ENCODE data around the gene AP2A2. TPM values are rescaled to one million over a fixed set of nuclear protein-coding genes. Genes with fewer than 3 reads are reported as not detected.

The AP2A2 gene
- total RNA-seq, 1 donor from 2014 or later, result 63.2 TPM

DNA sequence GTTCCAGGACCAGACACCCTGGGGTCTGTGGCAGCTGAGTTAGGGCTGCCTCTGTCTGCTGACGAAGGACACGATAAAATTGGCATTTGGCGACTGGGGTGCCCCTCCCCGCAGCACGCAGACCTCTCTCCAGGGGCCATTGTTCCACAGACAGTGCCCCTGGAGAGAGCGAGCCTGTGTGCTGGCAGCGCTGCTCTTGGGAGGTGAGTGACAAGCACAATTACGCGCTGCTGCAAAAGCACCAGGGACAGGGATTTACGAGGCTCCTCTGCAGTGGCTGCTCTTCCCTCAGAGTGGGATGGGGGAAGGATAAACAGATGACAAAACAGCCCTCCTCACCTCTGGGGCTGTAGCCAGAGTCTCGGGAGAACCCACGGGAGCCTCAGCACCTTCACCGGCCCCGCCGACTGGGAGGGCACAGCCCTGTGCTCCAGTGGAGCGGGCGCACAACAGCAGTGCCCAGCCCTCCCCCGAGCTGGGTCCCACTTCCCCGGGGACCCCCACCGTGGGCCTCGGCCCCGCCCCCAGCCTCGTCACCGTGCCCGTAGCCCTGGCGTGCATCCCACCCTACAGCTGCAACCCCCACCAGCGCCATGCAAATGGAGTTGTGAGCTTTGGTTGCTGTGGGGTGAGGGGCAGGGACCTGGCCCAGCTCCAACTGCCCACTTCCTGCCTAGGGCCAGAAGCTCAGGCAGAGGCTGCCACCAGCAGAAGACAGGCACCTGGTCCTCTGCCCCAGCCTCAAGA lies 34.7 kb upstream of the AP2A2 start:
- no peak overlapping the region for H3K27ac Mint-ChIP-seq
- no peaks in the 10 kb centered on the region for H3K4me1 Mint-ChIP-seq (ENCODE audit: low read depth)
- no peaks in the 10 kb centered on the region for H3K9me3 Mint-ChIP-seq
- peaks cover 10% of the 10 kb centered on the region for H3K36me3 Mint-ChIP-seq (ENCODE audit: low read depth)
- no peaks in the 10 kb centered on the region for H3K27me3 Mint-ChIP-seq (ENCODE audit: low read depth)
- DNase-seq (ENCODE audit: low spot score), result no peak
- intact Hi-C loops (cut with micrococcal nuclease), result no loop called here
- no peak overlapping the region for H3K4me3 Mint-ChIP-seq (ENCODE audit: low read depth)

DNA sequence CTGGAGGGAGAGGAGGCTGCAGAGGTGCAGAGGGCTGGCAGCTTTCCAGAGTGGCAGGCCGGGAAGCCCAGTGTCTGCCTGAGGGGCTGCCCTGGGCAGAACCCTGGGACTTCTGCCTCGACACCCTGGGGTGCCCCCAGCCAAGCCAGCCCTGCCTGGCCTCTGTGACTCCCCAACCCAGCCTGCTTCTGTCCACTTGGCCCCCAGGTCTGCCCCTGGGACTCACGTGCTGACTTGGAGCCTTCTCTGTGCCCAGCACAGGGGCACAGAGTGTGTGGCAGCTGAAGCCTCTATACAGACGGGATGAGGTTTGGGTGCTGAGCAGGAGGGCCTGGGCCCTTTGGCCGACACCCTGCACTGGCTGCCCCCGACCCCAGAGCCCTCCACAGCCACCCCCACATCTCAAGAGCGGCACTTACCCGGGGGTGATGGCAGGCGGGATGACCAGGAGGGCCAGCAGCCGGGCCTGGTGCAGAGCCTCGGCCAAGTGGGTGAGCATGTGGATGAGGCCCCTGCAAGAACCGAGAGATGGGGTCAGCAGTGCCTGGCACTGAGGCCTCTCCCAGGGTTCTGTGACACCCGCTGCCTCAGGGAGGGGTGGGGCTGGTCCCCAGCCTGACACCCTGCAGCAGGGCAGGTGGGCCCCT lies 32.5 kb upstream of the AP2A2 start:
- intact Hi-C loops (cut with micrococcal nuclease), result no loop called here
- no peaks in the 10 kb centered on the region for H3K9me3 Mint-ChIP-seq
- H3K4me1 Mint-ChIP-seq (ENCODE audit: low read depth), result no peaks in the 10 kb centered on the region
- H3K27ac Mint-ChIP-seq, result no peak overlapping the region
- no peak for DNase-seq (ENCODE audit: low spot score)
- no peak overlapping the region for H3K4me3 Mint-ChIP-seq (ENCODE audit: low read depth)
- no peaks in the 10 kb centered on the region for H3K36me3 Mint-ChIP-seq (ENCODE audit: low read depth)
- no peaks in the 10 kb centered on the region for H3K27me3 Mint-ChIP-seq (ENCODE audit: low read depth)

GRCh38 chr11:894575-895201 lies 31.0 kb upstream of the AP2A2 start:
- H3K36me3 Mint-ChIP-seq (ENCODE audit: low read depth), result peaks cover 3% of the 10 kb centered on the region
- no peak for DNase-seq (ENCODE audit: low spot score)
- no peak overlapping the region for H3K27ac Mint-ChIP-seq
- H3K4me1 Mint-ChIP-seq (ENCODE audit: low read depth), result no peaks in the 10 kb centered on the region
- H3K27me3 Mint-ChIP-seq (ENCODE audit: low read depth), result no peaks in the 10 kb centered on the region
- intact Hi-C loops (cut with micrococcal nuclease), result no loop called here
- no peak overlapping the region for H3K4me3 Mint-ChIP-seq (ENCODE audit: low read depth)
- H3K9me3 Mint-ChIP-seq, result no peaks in the 10 kb centered on the region

DNA sequence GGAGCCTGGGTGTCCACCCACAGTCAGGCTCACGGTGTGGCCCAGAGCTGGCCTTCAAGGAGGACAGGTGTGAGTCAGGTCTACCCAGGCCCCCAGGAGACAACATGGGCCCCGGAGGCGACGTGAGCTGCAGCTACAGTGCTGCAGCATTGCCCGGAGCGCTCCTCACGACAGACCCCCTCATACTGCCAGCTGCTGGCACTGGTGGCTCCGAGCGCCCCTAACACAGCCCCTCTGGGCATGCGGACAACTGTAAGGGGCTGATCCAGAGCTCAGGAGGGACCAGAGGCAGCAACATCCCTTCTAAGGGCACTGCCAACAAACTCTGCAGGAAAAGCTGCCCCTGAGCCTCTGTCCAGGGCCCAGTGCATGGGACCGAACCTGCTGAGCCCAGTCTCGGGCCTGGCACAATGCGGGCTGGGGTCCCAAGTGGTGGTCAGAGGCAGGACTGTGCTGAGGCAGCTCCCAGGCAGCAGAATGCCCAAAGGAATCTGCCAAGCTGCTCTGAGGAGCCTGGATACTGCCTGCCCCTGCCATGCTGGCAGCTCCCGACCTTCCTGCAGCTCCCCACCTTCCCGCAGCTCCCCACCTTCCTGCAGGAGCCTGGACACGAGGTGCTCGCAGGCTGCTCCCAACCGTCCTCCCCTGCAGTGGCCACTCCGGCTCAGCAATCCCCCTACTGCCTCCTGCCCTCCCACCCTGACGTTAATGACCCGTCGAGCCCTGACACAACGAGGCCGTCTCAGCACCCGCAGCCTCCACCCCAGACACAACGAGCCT lies 30.1 kb upstream of the AP2A2 start:
- Mint-ChIP-seq H3K27ac (no peak overlapping the region), H3K4me1 (ENCODE audit: low read depth) (no peaks in the 10 kb centered on the region), H3K36me3 (ENCODE audit: low read depth) (peaks cover 6% of the 10 kb centered on the region), H3K4me3 (ENCODE audit: low read depth) (no peak overlapping the region), H3K27me3 (ENCODE audit: low read depth) (no peaks in the 10 kb centered on the region), H3K9me3 (no peaks in the 10 kb centered on the region)
- intact Hi-C loops (cut with micrococcal nuclease), result no loop called here
- DNase-seq (ENCODE audit: low spot score), result no peak

DNA sequence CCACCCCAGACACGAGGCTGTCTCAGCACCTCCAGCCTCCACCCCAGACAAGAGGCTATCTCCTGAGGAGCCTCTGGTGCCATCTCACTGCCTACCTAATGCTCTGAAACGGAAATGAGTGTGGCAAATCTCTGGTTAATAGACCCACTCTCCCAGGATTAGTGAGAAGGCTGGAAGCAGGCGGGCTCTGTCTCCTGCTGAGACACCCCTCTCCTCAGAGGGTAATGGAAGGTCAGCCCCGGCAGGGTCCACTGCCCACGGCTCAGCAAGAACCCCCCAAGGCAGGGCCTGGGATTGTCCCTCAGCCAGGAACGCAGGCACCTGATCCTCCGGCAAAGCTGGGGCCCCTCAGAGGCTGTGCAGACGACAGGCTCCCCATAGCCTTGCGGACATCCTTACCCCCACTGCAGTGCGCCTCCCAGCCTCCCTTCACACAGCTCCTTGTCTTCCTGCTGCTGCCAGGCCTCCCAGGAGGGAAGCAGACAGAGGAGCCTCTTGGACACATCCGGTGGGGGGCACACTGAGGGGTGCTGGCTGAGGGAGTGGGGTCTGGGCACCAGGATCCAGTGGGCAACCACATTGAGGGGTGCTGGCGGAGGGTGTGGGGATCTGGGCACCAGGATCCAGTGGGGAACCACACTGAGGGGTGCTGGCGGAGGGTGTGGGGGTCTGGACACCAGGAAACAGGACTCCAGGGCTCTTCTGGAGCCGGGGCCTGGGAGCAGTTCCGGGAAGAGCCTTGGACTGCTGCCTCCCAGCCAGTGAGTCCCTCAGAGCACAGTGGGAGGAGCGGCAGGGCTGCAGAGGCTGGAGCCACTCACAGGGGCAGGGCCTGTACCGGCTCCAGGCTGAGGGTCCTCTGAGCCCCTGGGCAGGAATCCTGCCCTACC lies 28.2 kb upstream of the AP2A2 start:
- no peak for DNase-seq (ENCODE audit: low spot score)
- Mint-ChIP-seq H3K27ac (no peak overlapping the region), H3K4me3 (ENCODE audit: low read depth) (no peak overlapping the region), H3K4me1 (ENCODE audit: low read depth) (no peaks in the 10 kb centered on the region), H3K27me3 (ENCODE audit: low read depth) (no peaks in the 10 kb centered on the region), H3K9me3 (no peaks in the 10 kb centered on the region), H3K36me3 (ENCODE audit: low read depth) (peaks cover 13% of the 10 kb centered on the region)
- intact Hi-C loops (cut with micrococcal nuclease), result no loop called here

GRCh38 chr11:898143-898511 lies 27.5 kb upstream of the AP2A2 start:
- DNase-seq (ENCODE audit: low spot score), result no peak
- Mint-ChIP-seq H3K9me3 (no peaks in the 10 kb centered on the region), H3K27me3 (ENCODE audit: low read depth) (no peaks in the 10 kb centered on the region), H3K4me1 (ENCODE audit: low read depth) (no peaks in the 10 kb centered on the region), H3K36me3 (ENCODE audit: low read depth) (peaks cover 19% of the 10 kb centered on the region), H3K4me3 (ENCODE audit: low read depth) (no peak overlapping the region), H3K27ac (no peak overlapping the region)
- intact Hi-C loops (cut with micrococcal nuclease), result no loop called here

DNA sequence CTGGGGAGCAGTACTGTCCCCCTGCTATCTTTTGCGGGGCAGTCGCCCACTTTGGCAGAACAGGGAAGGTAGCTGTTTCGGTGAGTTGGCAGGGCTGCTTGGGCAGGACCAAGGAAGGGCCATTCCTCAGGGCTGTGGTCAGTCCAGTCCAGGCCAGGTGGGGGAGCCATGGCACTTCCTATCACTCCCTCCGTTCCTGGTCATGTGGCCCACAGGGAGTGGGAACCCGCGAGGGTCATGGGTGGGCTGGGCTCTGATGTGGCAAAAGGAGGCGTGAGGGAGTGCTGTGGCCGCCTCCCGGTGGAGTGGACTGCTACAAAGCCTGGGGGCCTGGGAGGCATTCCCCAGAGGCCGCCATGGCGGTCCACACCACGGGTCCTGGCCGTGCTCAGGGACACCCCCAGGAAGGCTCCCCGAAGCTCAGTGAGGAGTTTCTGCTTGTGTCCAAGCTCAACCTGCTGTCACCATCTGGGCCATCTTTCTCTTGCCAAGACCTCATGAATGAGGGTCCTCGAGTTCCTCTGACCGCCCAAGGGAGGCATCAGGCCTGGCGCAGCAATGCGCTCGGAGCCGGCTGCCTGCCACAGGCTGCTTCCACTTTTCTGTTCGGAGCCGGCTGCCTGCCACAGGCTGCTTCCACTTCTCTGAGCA lies 27.0 kb upstream of the AP2A2 start:
- Mint-ChIP-seq H3K36me3 (ENCODE audit: low read depth) (peaks cover 22% of the 10 kb centered on the region), H3K27ac (no peak overlapping the region), H3K9me3 (no peaks in the 10 kb centered on the region), H3K27me3 (ENCODE audit: low read depth) (no peaks in the 10 kb centered on the region), H3K4me1 (ENCODE audit: low read depth) (no peaks in the 10 kb centered on the region), H3K4me3 (ENCODE audit: low read depth) (no peak overlapping the region)
- intact Hi-C loops (cut with micrococcal nuclease), result no loop called here
- no peak for DNase-seq (ENCODE audit: low spot score)

DNA sequence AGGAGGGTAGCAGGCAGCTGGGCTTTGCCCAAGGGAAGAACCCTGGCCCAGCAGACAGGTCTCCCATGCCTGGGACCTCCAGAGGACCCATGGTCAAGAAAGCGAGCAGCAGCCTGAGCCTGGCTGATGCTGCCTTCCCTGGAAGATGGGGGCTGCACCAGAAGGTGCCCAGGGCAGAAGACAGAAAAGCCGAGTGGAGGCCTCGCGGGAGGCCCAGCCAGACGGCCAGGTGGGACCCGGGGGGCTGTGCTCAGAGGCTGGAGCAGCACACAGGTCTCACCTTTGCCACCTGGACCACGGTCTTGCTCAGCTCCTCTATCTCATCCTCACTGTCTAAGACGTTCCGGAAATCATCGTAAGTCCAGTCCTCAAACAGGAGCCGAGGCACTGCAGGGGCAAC lies 25.9 kb upstream of the AP2A2 start:
- intact Hi-C loops (cut with micrococcal nuclease), result no loop called here
- H3K4me1 Mint-ChIP-seq (ENCODE audit: low read depth), result no peaks in the 10 kb centered on the region
- H3K27me3 Mint-ChIP-seq (ENCODE audit: low read depth), result no peaks in the 10 kb centered on the region
- no peaks in the 10 kb centered on the region for H3K9me3 Mint-ChIP-seq
- H3K27ac Mint-ChIP-seq, result no peak overlapping the region
- no peak for DNase-seq (ENCODE audit: low spot score)
- peaks cover 31% of the 10 kb centered on the region for H3K36me3 Mint-ChIP-seq (ENCODE audit: low read depth)
- H3K4me3 Mint-ChIP-seq (ENCODE audit: low read depth), result no peak overlapping the region

- no peak overlapping the region for H3K27ac Mint-ChIP-seq
- no peaks in the 10 kb centered on the region for H3K9me3 Mint-ChIP-seq
- DNase-seq (ENCODE audit: low spot score), result no peak
- intact Hi-C loops (cut with micrococcal nuclease), result no loop called here
- H3K4me1 Mint-ChIP-seq (ENCODE audit: low read depth), result no peaks in the 10 kb centered on the region
- no peaks in the 10 kb centered on the region for H3K27me3 Mint-ChIP-seq (ENCODE audit: low read depth)
- H3K36me3 Mint-ChIP-seq (ENCODE audit: low read depth), result peaks cover 39% of the 10 kb centered on the region
- H3K4me3 Mint-ChIP-seq (ENCODE audit: low read depth), result no peak overlapping the region
Observed at GRCh38 chr11:900545-900944, 25.1 kb upstream of the AP2A2 start.

DNA sequence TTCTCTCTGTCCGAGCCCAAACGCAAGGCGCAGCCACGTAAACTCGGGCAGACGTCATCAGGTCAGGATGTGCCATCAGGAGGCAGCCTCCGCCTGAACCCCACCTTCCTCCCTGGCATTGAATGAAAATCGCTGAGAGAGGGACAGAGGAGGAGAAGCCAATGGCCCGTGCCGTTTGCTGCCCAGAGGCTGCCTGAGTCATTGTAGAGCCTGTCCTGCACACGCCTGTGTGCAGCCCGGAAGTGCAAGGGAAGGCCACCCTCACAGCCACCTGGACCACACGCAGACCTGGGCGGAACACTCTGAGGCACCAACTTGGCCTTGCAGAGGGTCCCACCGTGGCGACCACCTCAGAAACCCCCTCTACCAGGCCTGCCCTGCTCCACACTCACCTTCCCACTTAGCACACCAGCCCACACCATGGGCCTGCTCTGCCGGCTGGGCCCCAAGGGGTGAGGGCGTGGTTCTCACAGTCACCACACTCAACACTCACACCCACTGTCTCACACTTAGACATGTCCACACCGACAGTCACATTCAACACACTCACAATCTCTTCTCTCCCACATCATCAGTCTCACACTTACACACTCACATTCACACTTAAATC lies 24.1 kb upstream of the AP2A2 start:
- no peak for DNase-seq (ENCODE audit: low spot score)
- H3K4me3 Mint-ChIP-seq (ENCODE audit: low read depth), result no peak overlapping the region
- peaks cover 45% of the 10 kb centered on the region for H3K36me3 Mint-ChIP-seq (ENCODE audit: low read depth)
- no peaks in the 10 kb centered on the region for H3K27me3 Mint-ChIP-seq (ENCODE audit: low read depth)
- H3K9me3 Mint-ChIP-seq, result no peaks in the 10 kb centered on the region
- H3K27ac Mint-ChIP-seq, result no peak overlapping the region
- intact Hi-C loops (cut with micrococcal nuclease), result no loop called here
- H3K4me1 Mint-ChIP-seq (ENCODE audit: low read depth), result no peaks in the 10 kb centered on the region

GRCh38 chr11:904380-904779 lies 21.3 kb upstream of the AP2A2 start:
- no peak overlapping the region for H3K27ac Mint-ChIP-seq
- no peak for DNase-seq (ENCODE audit: low spot score)
- peaks cover 52% of the 10 kb centered on the region for H3K36me3 Mint-ChIP-seq (ENCODE audit: low read depth)
- H3K4me3 Mint-ChIP-seq (ENCODE audit: low read depth), result no peak overlapping the region
- peaks cover 6% of the 10 kb centered on the region for H3K4me1 Mint-ChIP-seq (ENCODE audit: low read depth)
- intact Hi-C loops (cut with micrococcal nuclease), result no loop called here
- H3K9me3 Mint-ChIP-seq, result no peaks in the 10 kb centered on the region
- H3K27me3 Mint-ChIP-seq (ENCODE audit: low read depth), result no peaks in the 10 kb centered on the region
